ENCODE results near the gene AUTS2. TPM values are rescaled to one million over a fixed set of nuclear protein-coding genes. Genes with fewer than 3 reads are reported as not detected.

Gene AUTS2
- total and polyA plus RNA-seq, 4 donors = 4.9 to 24.4 (median 7.0) TPM

DNA sequence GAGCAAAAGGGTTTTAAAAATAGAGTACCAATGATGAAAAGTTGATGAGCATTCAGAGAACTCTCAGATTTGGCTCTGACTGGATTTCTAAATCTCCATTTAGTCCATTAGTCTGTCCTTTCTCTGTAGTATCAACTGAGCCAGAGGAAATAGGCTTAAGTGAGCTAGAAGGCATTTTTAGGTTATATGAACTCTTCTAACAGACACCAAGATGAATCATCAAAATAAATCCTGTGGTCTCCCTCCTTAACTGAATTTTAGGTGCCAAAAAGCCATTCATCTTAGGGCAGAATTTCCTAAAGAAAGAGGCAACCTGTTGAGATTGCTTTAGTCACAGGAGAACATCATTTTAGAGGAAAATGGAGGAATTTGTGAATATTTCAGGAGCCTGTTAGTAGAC lies 305.1 kb downstream of the AUTS2 start:
- no peaks in the 10 kb centered on the region for H3K9me3 ChIP-seq (ENCODE audit: control insufficient read depth in 4 of 4, low read length in 3 of 4)
- no peak overlapping the region for H3K27ac ChIP-seq (ENCODE audit: low read depth in 1 of 2, low read length in 2 of 2)
- H3K4me3 ChIP-seq (ENCODE audit: low read depth in 1 of 3, low read length in 3 of 3) = no peak overlapping the region
- H3K4me1 ChIP-seq (ENCODE audit: control insufficient read depth in 4 of 4, insufficient read depth in 4 of 4, low read length in 3 of 4) = no peaks in the 10 kb centered on the region
- H3K36me3 ChIP-seq (ENCODE audit: control insufficient read depth in 4 of 4, insufficient read depth in 3 of 4, low read depth in 1 of 4, low read length in 3 of 4) = no peaks in the 10 kb centered on the region
- DNase-seq (ENCODE audit: low spot score) = no peak
- TF ChIP-seq, protein P1, sequence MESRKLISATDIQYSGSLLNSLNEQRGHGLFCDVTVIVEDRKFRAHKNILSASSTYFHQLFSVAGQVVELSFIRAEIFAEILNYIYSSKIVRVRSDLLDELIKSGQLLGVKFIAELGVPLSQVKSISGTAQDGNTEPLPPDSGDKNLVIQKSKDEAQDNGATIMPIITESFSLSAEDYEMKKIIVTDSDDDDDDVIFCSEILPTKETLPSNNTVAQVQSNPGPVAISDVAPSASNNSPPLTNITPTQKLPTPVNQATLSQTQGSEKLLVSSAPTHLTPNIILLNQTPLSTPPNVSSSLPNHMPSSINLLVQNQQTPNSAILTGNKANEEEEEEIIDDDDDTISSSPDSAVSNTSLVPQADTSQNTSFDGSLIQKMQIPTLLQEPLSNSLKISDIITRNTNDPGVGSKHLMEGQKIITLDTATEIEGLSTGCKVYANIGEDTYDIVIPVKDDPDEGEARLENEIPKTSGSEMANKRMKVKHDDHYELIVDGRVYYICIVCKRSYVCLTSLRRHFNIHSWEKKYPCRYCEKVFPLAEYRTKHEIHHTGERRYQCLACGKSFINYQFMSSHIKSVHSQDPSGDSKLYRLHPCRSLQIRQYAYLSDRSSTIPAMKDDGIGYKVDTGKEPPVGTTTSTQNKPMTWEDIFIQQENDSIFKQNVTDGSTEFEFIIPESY (IDR thresholded peaks at IDR 0.05) = no peak
- TF ChIP-seq RAD21 (IDR thresholded peaks at IDR 0.05) (no peak), JUND (IDR thresholded peaks at IDR 0.05) (no peak), TAF1 (conservative IDR thresholded peaks at IDR 0.05) (no peak), SP1 (IDR thresholded peaks at IDR 0.05) (no peak), NR2F2 (IDR thresholded peaks at IDR 0.05) (no peak), HNF4G (IDR thresholded peaks at IDR 0.05) (no peak), YY1 (IDR thresholded peaks at IDR 0.05) (no peak), FOXA1 (IDR thresholded peaks at IDR 0.05) (no peak), HNF4A (conservative IDR thresholded peaks at IDR 0.05) (no peak), GABPA (IDR thresholded peaks at IDR 0.05 in 1 of 2, conservative IDR thresholded peaks at IDR 0.05 in 1 of 2) (no peak), FOXA2 (IDR thresholded peaks at IDR 0.05) (no peak), RXRA (IDR thresholded peaks at IDR 0.05) (no peak), EGR1 (IDR thresholded peaks at IDR 0.05; ENCODE audit: low read depth in 2 of 2) (no peak)
- TF ChIP-seq, protein P2, sequence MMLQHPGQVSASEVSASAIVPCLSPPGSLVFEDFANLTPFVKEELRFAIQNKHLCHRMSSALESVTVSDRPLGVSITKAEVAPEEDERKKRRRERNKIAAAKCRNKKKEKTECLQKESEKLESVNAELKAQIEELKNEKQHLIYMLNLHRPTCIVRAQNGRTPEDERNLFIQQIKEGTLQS (IDR thresholded peaks at IDR 0.05) = no peak
- TF ChIP-seq, protein P3, sequence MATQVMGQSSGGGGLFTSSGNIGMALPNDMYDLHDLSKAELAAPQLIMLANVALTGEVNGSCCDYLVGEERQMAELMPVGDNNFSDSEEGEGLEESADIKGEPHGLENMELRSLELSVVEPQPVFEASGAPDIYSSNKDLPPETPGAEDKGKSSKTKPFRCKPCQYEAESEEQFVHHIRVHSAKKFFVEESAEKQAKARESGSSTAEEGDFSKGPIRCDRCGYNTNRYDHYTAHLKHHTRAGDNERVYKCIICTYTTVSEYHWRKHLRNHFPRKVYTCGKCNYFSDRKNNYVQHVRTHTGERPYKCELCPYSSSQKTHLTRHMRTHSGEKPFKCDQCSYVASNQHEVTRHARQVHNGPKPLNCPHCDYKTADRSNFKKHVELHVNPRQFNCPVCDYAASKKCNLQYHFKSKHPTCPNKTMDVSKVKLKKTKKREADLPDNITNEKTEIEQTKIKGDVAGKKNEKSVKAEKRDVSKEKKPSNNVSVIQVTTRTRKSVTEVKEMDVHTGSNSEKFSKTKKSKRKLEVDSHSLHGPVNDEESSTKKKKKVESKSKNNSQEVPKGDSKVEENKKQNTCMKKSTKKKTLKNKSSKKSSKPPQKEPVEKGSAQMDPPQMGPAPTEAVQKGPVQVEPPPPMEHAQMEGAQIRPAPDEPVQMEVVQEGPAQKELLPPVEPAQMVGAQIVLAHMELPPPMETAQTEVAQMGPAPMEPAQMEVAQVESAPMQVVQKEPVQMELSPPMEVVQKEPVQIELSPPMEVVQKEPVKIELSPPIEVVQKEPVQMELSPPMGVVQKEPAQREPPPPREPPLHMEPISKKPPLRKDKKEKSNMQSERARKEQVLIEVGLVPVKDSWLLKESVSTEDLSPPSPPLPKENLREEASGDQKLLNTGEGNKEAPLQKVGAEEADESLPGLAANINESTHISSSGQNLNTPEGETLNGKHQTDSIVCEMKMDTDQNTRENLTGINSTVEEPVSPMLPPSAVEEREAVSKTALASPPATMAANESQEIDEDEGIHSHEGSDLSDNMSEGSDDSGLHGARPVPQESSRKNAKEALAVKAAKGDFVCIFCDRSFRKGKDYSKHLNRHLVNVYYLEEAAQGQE (IDR thresholded peaks at IDR 0.05) = no peak
- TF ChIP-seq, protein P4, sequence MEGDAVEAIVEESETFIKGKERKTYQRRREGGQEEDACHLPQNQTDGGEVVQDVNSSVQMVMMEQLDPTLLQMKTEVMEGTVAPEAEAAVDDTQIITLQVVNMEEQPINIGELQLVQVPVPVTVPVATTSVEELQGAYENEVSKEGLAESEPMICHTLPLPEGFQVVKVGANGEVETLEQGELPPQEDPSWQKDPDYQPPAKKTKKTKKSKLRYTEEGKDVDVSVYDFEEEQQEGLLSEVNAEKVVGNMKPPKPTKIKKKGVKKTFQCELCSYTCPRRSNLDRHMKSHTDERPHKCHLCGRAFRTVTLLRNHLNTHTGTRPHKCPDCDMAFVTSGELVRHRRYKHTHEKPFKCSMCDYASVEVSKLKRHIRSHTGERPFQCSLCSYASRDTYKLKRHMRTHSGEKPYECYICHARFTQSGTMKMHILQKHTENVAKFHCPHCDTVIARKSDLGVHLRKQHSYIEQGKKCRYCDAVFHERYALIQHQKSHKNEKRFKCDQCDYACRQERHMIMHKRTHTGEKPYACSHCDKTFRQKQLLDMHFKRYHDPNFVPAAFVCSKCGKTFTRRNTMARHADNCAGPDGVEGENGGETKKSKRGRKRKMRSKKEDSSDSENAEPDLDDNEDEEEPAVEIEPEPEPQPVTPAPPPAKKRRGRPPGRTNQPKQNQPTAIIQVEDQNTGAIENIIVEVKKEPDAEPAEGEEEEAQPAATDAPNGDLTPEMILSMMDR (IDR thresholded peaks at IDR 0.05; ENCODE audit: low read depth, low read length, missing input control) = no peak
- TF ChIP-seq, protein P5, sequence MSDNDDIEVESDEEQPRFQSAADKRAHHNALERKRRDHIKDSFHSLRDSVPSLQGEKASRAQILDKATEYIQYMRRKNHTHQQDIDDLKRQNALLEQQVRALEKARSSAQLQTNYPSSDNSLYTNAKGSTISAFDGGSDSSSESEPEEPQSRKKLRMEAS (IDR thresholded peaks at IDR 0.05) = no peak
- no peak overlapping the region for H3K9ac ChIP-seq (ENCODE audit: low read depth in 1 of 2, low read length in 2 of 2)
- no peaks in the 10 kb centered on the region for H3K27me3 ChIP-seq (ENCODE audit: control insufficient read depth in 4 of 4, insufficient read depth in 4 of 4, low read length in 3 of 4)
